HCT116 (cell line): ENCODE measurements around the gene TMTC2. TPM values are rescaled to one million over a fixed set of nuclear protein-coding genes. Genes with fewer than 3 reads are reported as not detected.

Experiments used
- ATAC-seq: fragments of 200-7000 bp; cut with Tn5 transposase; 2 replicates; pipeline ENCODE4 v1.9.1; 2020; ENCODE audit warnings: mild to moderate bottlenecking, moderate library complexity
- BruUV-seq: library from RNA; stranded (reverse); fragments of 400-500 nt; replicated peaks from 2 replicates; lab custom pipeline; 2021; lab: Mats Ljungman, UMichigan
- CTCF ChIA-PET: fragments of 300-600 bp; sonication (Branson Sonifier 250); formaldehyde crosslinking; loops from one replicate; lab custom pipeline; 2021; ENCODE audit warnings: antibody characterized with exemption; lab: Charles Lee
- POLR2A ChIA-PET: fragments of 300-600, 350-600 bp; sonication (Branson Sonifier 250); formaldehyde crosslinking; loops from one replicate; lab custom pipeline; 2021; ENCODE audit warnings: antibody characterized with exemption; lab: Charles Lee
- RAD21 ChIA-PET, 2 experiments: fragments of 300-600 bp; sonication (Branson Sonifier 250); formaldehyde crosslinking; loops; one replicate each; lab custom pipeline; 2023; ENCODE audit warnings: low total read pairs in 2 of 2; ENCODE audit not compliant: uncharacterized antibody in 2 of 2, unreplicated experiment in 2 of 2, low non-redundant PET in 1 of 2; lab: Charles Lee
- DNase-seq: peaks from one replicate; pipeline ENCODE4 v3.0.0-alpha.2; 2010; ENCODE audit warnings: low read depth, low spot score
- H2AFZ ChIP-seq: fragments of 200-600 bp; shearing (Covaris generic), sonication (generic); 2 replicates; pipeline ENCODE4 v1.6.1; 2017; ENCODE audit warnings: low read depth, mixed run types, mixed read lengths, antibody characterized with exemption, low read length; ENCODE audit not compliant: poor library complexity, severe bottlenecking
- H3K27ac ChIP-seq: 2 replicates; pipeline ENCODE4 v1.5.1; 2012; ENCODE audit warnings: low read depth, low read length
- H3K27me3 ChIP-seq: fragments of 200-600 bp; sonication (generic); 2 replicates; pipeline ENCODE4 v1.6.1; 2016; ENCODE audit warnings: mixed run types, low read length, mixed read lengths; ENCODE audit not compliant: insufficient read depth
- H3K36me3 ChIP-seq, 2 experiments: fragments of 200-500 bp in 1 of 2; fragments of 200-600 bp in 1 of 2; sonication (Bioruptor generic) in 1 of 2; sonication (generic) in 1 of 2; 2 replicates each; pipeline versions ENCODE4 v1.5.1 to v1.6.1; 2014 to 2016; ENCODE audit warnings: low read length in 2 of 2, inconsistent platforms in 1 of 2, mixed read lengths in 1 of 2, mixed run types in 1 of 2; ENCODE audit not compliant: insufficient read depth in 2 of 2, control insufficient read depth in 1 of 2
- H3K4me1 ChIP-seq, 2 experiments: fragments of 200-600 bp in 1 of 2; sonication (generic) in 1 of 2; 2 replicates each; pipeline versions ENCODE4 v1.5.1 to v1.6.1; 2012 to 2017; ENCODE audit warnings: low read length in 2 of 2, inconsistent platforms in 1 of 2, mild to moderate bottlenecking in 1 of 2, mixed read lengths in 1 of 2, mixed run types in 1 of 2, moderate library complexity in 1 of 2; ENCODE audit not compliant: insufficient read depth in 2 of 2, control insufficient read depth in 1 of 2
- H3K4me2 ChIP-seq: fragments of 200-600 bp; sonication (generic); 2 replicates; pipeline ENCODE4 v1.6.1; 2017; ENCODE audit warnings: mixed run types, low read length, mixed read lengths
- H3K4me3 ChIP-seq, 2 experiments: fragments of 200-600 bp in 1 of 2; sonication (generic) in 1 of 2; replicated peaks in 1 of 2; 2 replicates each; pipeline ENCODE4 v1.5.1; 2011 to 2016; ENCODE audit warnings: low read length in 2 of 2, control low read depth in 1 of 2, low read depth in 1 of 2, mild to moderate bottlenecking in 1 of 2, mixed read lengths in 1 of 2, mixed run types in 1 of 2
- H3K79me2 ChIP-seq: fragments of 200-600 bp; sonication (generic); 2 replicates; pipeline ENCODE4 v1.6.1; 2017; ENCODE audit warnings: mild to moderate bottlenecking, mixed run types, low read length, moderate library complexity, mixed read lengths; ENCODE audit not compliant: insufficient read depth
- H3K9ac ChIP-seq: fragments of 200-600 bp; sonication (generic); 2 replicates; pipeline ENCODE4 v1.6.1; 2016; ENCODE audit warnings: low read length, mixed read lengths
- H3K9me2 ChIP-seq: fragments of 200-600 bp; sonication (generic), shearing (Covaris generic); 2 replicates; pipeline ENCODE4 v1.6.1; 2017; ENCODE audit warnings: mixed run types, mild to moderate bottlenecking, moderate library complexity; ENCODE audit not compliant: insufficient read depth
- H3K9me3 ChIP-seq, 2 experiments: fragments of 200-500 bp in 1 of 2; fragments of 200-600 bp in 1 of 2; sonication (Bioruptor generic) in 1 of 2; sonication (generic) in 1 of 2; 2 replicates each; pipeline ENCODE4 v1.6.1; 2014 to 2017; ENCODE audit warnings: low read length in 2 of 2, mixed read lengths in 2 of 2, inconsistent platforms in 1 of 2, low read depth in 1 of 2, mild to moderate bottlenecking in 1 of 2, mixed run types in 1 of 2, moderate library complexity in 1 of 2; ENCODE audit not compliant: control insufficient read depth in 1 of 2, insufficient read depth in 1 of 2
- H4K20me1 ChIP-seq: fragments of 200-600 bp; sonication (generic), shearing (Covaris generic); 2 replicates; pipeline ENCODE4 v1.6.1; 2017; ENCODE audit warnings: mixed run types, mild to moderate bottlenecking, moderate library complexity; ENCODE audit not compliant: insufficient read depth
- CBX3 ChIP-seq: IDR thresholded peaks from 2 replicates; pipeline ENCODE4 v1.6.1; 2012; ENCODE audit warnings: low read depth
- CEBPB ChIP-seq: IDR thresholded peaks from 2 replicates; pipeline ENCODE4 v1.6.1; 2012; ENCODE audit warnings: low read depth
- ELF1 ChIP-seq: IDR thresholded peaks from 2 replicates; pipeline ENCODE4 v1.6.1; 2012; ENCODE audit warnings: low read depth, borderline replicate concordance
- EZH2 ChIP-seq: fragments of 200-600 bp; sonication (generic); IDR thresholded peaks from 2 replicates; pipeline ENCODE4 v1.6.1; 2017; ENCODE audit warnings: antibody characterized with exemption, mixed run types
- EZH2phosphoT487 ChIP-seq: fragments of 200-600 bp; IDR thresholded peaks from 2 replicates; pipeline ENCODE4 v1.6.1; 2018; ENCODE audit warnings: antibody characterized with exemption, borderline replicate concordance
- FOSL1 ChIP-seq: IDR thresholded peaks from 2 replicates; pipeline ENCODE4 v1.6.1; 2012; ENCODE audit warnings: low read depth
- JUND ChIP-seq: IDR thresholded peaks from 2 replicates; pipeline ENCODE4 v1.6.1; 2012
- MAX ChIP-seq: IDR thresholded peaks from 2 replicates; pipeline ENCODE4 v1.6.1; 2012
- POLR2A ChIP-seq: IDR thresholded peaks from 2 replicates; pipeline ENCODE4 v1.7.0; 2011; ENCODE audit warnings: borderline replicate concordance; ENCODE audit not compliant: insufficient read depth, insufficient read length; ENCODE audit errors: extremely low read depth
- POLR2AphosphoS5 ChIP-seq: IDR thresholded peaks from 2 replicates; pipeline ENCODE4 v1.6.1; 2011; ENCODE audit warnings: mild to moderate bottlenecking, low read depth, low read length, moderate library complexity
- RAD21 ChIP-seq: IDR thresholded peaks from 2 replicates; pipeline ENCODE4 v1.6.1; 2012; ENCODE audit warnings: low read depth, mild to moderate bottlenecking
- SIN3A ChIP-seq: IDR thresholded peaks from 2 replicates; pipeline ENCODE4 v1.6.1; 2012; ENCODE audit warnings: low read depth
- SP1 ChIP-seq: IDR thresholded peaks from 2 replicates; pipeline ENCODE4 v1.6.1; 2012; ENCODE audit warnings: low read depth
- SRF ChIP-seq: IDR thresholded peaks from 2 replicates; pipeline ENCODE4 v1.6.1; 2012; ENCODE audit warnings: low read depth
- TCF7L2 ChIP-seq: IDR thresholded peaks from 2 replicates; pipeline ENCODE4 v1.7.0; 2011; ENCODE audit warnings: borderline replicate concordance, inconsistent platforms; ENCODE audit not compliant: insufficient read depth, insufficient read length; ENCODE audit errors: extremely low read depth
- ZNF274 ChIP-seq: fragments of 200-500 bp; sonication (Bioruptor generic); IDR thresholded peaks from 2 replicates; pipeline ENCODE4 v1.6.1; 2014; ENCODE audit warnings: mild to moderate bottlenecking, low read depth, low read length, inconsistent platforms
- intact Hi-C: fragments of 100-400 bp; cut with micrococcal nuclease; formaldehyde crosslinking; loops from 2 replicates; pipeline ENCODE4 v1.10.0; 2022
- total RNA-seq: library from RNA; stranded (reverse); gene quantifications from one replicate; pipeline ENCODE4 v1.2.1, GENCODE V29; 2021; ENCODE audit not compliant: unreplicated experiment
- TF ChIP-seq, protein P1 (sequence below): IDR thresholded peaks from 2 replicates; pipeline ENCODE4 v1.6.1; 2012; ENCODE audit warnings: low read depth
- TF ChIP-seq, protein P2 (sequence below): IDR thresholded peaks from 2 replicates; pipeline ENCODE4 v1.6.1; 2012

The TMTC2 gene
- total RNA-seq, 1 experiment from 2014 or later, result 11.5 TPM

GRCh38 chr12:83039413-83039812, 352.7 kb downstream of the TMTC2 start:
- DNase-seq, result no peak
- no peaks in the 10 kb centered on the region; the same call in 1 of the 2 replicates for H4K20me1 ChIP-seq
- POLR2A ChIA-PET, result no interaction called here
- H3K4me3 ChIP-seq, result no peak overlapping the region
- H2AFZ ChIP-seq, result no peak overlapping the region
- H3K36me3 ChIP-seq, result no peaks in the 10 kb centered on the region
- intact Hi-C loops, result no loop called here
- H3K27ac ChIP-seq, result no peak overlapping the region
- ATAC-seq, result no peak
- H3K9me3 ChIP-seq, result no peaks in the 10 kb centered on the region
- no peak overlapping the region for H3K4me2 ChIP-seq
- no peak overlapping the region for H3K9ac ChIP-seq
- no peaks in the 10 kb centered on the region for H3K9me2 ChIP-seq
- TF ChIP-seq FOSL1 (no peak), SIN3A (no peak), EZH2 (no peak)
- BruUV-seq, result no TSS peak
- H3K79me2 ChIP-seq, result no peaks in the 10 kb centered on the region
- H3K4me1 ChIP-seq, result no peaks in the 10 kb centered on the region
- RAD21 ChIA-PET, result no interaction called here
- CTCF ChIA-PET, result no interaction called here
- H3K27me3 ChIP-seq, result no peaks in the 10 kb centered on the region

DNA sequence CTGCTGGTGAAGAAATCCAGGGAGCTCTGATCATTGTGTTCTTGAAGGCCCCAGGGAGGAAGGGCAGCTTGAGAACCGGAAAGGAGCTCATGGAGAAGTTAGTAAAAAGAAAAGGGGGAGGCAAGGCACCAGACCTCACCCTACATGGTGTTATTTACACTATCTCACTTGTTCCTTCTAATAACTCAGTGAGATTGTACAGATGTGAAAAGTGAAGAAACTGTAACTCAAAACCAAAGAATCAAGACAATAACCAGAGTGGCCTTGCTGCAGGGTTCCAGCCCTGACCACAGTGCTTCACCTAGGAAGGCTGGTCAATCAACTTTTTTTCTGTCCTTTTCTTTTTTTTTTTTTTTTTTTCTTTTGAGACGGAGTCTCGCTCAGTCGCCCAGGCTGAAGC, 353.6 kb downstream of the TMTC2 start:
- H3K9ac ChIP-seq, result no peak overlapping the region
- H3K27me3 ChIP-seq, result no peaks in the 10 kb centered on the region
- no peaks in the 10 kb centered on the region for H3K79me2 ChIP-seq
- DNase-seq (no peak), ATAC-seq (no peak)
- H3K9me2 ChIP-seq, result no peaks in the 10 kb centered on the region
- H3K9me3 ChIP-seq, result no peaks in the 10 kb centered on the region
- no peak overlapping the region for H3K4me2 ChIP-seq
- H2AFZ ChIP-seq, result no peak overlapping the region
- ChIA-PET RAD21 (no interaction called here), CTCF (no interaction called here), POLR2A (no interaction called here)
- H3K27ac ChIP-seq, result no peak overlapping the region
- intact Hi-C loops, result no loop called here
- H3K4me3 ChIP-seq, result no peak overlapping the region
- H4K20me1 ChIP-seq, result no peaks in the 10 kb centered on the region
- no peaks in the 10 kb centered on the region for H3K36me3 ChIP-seq
- no peaks in the 10 kb centered on the region for H3K4me1 ChIP-seq
- no TSS peak for BruUV-seq
- TF ChIP-seq EZH2 (no peak), RAD21 (no peak), POLR2AphosphoS5 (no peak), TCF7L2 (no peak), JUND (no peak), SRF (no peak), CEBPB (no peak), SP1 (no peak), EZH2phosphoT487 (no peak), FOSL1 (no peak), POLR2A (no peak), MAX (no peak), CBX3 (no peak), ZNF274 (no peak), ELF1 (no peak)
- TF ChIP-seq, protein P1, sequence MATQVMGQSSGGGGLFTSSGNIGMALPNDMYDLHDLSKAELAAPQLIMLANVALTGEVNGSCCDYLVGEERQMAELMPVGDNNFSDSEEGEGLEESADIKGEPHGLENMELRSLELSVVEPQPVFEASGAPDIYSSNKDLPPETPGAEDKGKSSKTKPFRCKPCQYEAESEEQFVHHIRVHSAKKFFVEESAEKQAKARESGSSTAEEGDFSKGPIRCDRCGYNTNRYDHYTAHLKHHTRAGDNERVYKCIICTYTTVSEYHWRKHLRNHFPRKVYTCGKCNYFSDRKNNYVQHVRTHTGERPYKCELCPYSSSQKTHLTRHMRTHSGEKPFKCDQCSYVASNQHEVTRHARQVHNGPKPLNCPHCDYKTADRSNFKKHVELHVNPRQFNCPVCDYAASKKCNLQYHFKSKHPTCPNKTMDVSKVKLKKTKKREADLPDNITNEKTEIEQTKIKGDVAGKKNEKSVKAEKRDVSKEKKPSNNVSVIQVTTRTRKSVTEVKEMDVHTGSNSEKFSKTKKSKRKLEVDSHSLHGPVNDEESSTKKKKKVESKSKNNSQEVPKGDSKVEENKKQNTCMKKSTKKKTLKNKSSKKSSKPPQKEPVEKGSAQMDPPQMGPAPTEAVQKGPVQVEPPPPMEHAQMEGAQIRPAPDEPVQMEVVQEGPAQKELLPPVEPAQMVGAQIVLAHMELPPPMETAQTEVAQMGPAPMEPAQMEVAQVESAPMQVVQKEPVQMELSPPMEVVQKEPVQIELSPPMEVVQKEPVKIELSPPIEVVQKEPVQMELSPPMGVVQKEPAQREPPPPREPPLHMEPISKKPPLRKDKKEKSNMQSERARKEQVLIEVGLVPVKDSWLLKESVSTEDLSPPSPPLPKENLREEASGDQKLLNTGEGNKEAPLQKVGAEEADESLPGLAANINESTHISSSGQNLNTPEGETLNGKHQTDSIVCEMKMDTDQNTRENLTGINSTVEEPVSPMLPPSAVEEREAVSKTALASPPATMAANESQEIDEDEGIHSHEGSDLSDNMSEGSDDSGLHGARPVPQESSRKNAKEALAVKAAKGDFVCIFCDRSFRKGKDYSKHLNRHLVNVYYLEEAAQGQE, result no peak
- TF ChIP-seq, protein P2, sequence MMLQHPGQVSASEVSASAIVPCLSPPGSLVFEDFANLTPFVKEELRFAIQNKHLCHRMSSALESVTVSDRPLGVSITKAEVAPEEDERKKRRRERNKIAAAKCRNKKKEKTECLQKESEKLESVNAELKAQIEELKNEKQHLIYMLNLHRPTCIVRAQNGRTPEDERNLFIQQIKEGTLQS, result no peak
